Right cardiac atrium (tissue), 5 donors: ENCODE measurements around the gene FAM177A1. TPM values are rescaled to one million over a fixed set of nuclear protein-coding genes. Genes with fewer than 3 reads are reported as not detected.
"Not testable (repeated sequence)": the region's sequence is repeated elsewhere in the genome, so short reads cannot be mapped to it uniquely, and the experiment has no call there.

Experiments
- ATAC-seq, 2 donors: fragments of 200-7000 bp; cut with Tn5 transposase; one replicate each; pipeline versions ENCODE4 v1.8.0 to v1.9.1; 2020; ENCODE audit warnings: moderate library complexity in 2 of 2, mild to moderate bottlenecking in 1 of 2
- DNase-seq, 3 donors: peaks; one replicate each; pipeline ENCODE4 v3.0.0-alpha.2; 2020
- H3K27ac ChIP-seq: one replicate; pipeline ENCODE4 v1.5.1; 2013; ENCODE audit warnings: mild to moderate bottlenecking, low read length, control low read depth, moderate library complexity
- H3K27me3 ChIP-seq: one replicate; pipeline ENCODE4 v1.6.1; 2013; ENCODE audit not compliant: control insufficient read depth, insufficient read depth
- H3K4me1 ChIP-seq: one replicate; pipeline ENCODE4 v1.6.1; 2013; ENCODE audit warnings: low read length; ENCODE audit not compliant: control insufficient read depth, insufficient read depth
- H3K4me3 ChIP-seq: one replicate; pipeline ENCODE4 v1.5.1; 2013; ENCODE audit warnings: low read length, control low read depth
- H3K9me3 ChIP-seq: one replicate; pipeline ENCODE4 v1.6.1; 2013; ENCODE audit warnings: low read length; ENCODE audit not compliant: control insufficient read depth
- WGBS: extraction: QIAGEN DNeasy Blood & Tissue Kit; methylation state at CpG from one replicate; pipeline ENCODE4 v1.1.7; 2013; 5-methylcytosine and 5-hydroxymethylcytosine counted together
- intact Hi-C, 4 donors: fragments of 100-400 bp; cut with DNase I; formaldehyde crosslinking; loops; one replicate each; pipeline versions ENCODE4 v1.11.0 to v1.14.0; 2022 to 2023
- polyA plus RNA-seq: library from polyadenylated mRNA; stranded (reverse); fragments of 200-250 nt; gene quantifications from one replicate; pipeline ENCODE4 v1.2.3, GENCODE V29; 2013
- total RNA-seq, 4 donors: library from RNA; stranded (reverse); fragmentation: NEBNext Ultra II Directional; extraction: Animal tissue kit (Norgen Biotek cat#: 25700); gene quantifications; one replicate each; pipeline ENCODE4 v1.2.1, GENCODE V29; 2021
- donor health status: healthy with polysubstance abuse.
- donor health status: DM: no; HTN: yes; CAD: no.
- donor health status: DM: no; HTN: no; CAD: no.
- donor health status: DM: no; HTN: yes; CAD: no; lungs with severe emphysema.
- donor health status: DM: yes; HTN: yes; CAD: no.

The FAM177A1 gene
- total and polyA plus RNA-seq, 5 donors = 54.1 to 86.2 (median 55.2) TPM

DNA sequence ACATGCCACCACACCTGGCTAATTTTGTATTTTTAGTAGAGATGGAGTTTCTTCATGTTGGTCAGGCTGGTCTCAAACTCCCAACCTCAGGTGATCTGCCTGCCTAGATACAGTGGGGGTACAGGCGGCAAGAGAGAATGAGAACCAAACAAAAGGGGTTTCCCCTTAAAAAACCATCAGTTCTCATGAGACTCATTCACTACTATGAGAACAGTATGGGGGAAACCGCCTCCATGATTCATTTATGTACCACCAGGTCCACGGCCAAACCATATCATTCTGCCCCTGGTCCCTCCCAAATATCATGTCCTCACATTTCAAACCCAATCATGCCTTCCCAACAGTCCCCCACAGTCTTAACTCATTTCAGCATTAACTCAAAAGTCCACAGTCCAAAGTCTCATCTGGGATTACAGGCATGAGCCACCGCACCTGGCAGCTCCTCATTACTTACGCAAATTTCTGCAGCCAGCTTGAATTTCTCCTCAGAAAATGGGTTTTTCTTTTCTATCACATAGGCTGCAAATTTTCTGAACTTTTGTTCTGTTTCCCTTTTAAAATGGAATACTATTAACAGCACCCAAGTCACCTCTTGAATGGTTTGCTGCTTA, 11.0 kb upstream of the FAM177A1 start:
- ATAC-seq, H3K4me3 ChIP-seq, DNase-seq, H3K27me3 ChIP-seq, intact Hi-C loops, H3K9me3 ChIP-seq, H3K27ac ChIP-seq, H3K4me1 ChIP-seq: not testable (repeated sequence)
- over 99% methylated on average over 5 of the region's 5 CpGs for WGBS

DNA sequence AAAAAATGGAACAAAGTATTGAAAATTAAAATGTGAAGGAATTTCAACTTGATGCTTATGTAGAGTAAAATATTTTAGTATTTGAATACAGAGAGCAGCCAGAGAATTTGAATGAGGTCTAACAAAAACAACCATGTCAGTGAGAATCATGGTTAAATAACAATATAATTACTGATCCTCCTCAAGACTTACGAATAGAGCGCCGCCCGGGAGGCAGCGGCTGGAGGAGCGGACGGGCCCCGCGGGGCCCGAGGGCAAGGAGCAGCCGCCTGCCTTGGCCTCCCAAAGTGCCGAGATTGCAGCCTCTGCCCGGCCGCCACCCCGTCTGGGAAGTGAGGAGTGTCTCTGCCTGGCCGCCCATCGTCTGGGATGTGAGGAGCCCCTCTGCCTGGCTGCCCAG, 7.8 kb upstream of the FAM177A1 start:
- H3K27me3 ChIP-seq, H3K27ac ChIP-seq, H3K4me1 ChIP-seq, intact Hi-C loops, H3K4me3 ChIP-seq, ATAC-seq, DNase-seq, H3K9me3 ChIP-seq: not testable (repeated sequence)
- 94% methylated on average over 11 of the region's 17 CpGs for WGBS

DNA sequence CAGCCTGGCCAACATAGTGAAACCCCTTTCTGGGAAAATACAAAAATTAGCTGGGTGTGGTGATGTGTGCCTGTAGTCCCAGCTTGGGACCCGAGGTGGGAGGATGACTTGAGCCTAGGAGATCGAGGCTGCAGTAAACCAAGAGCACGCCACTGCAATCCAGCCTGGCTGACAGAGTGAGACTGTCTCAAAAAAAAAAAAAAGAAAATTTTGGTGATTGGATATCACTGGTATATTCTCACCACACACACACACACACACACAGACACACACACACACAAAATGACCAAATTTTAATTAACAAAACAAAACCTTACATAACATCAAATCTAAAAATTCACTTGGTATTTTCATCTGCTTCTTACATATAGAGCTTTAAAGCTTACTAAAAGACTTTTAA, 3.4 kb upstream of the FAM177A1 start:
- H3K4me3 ChIP-seq = no peak overlapping the region
- no peaks in the 10 kb centered on the region for H3K9me3 ChIP-seq
- DNase-seq (no peak), ATAC-seq (no peak)
- WGBS = 87% methylated on average over 3 of the region's 3 CpGs
- intact Hi-C loops = no loop called here
- H3K27me3 ChIP-seq = no peaks in the 10 kb centered on the region
- H3K4me1 ChIP-seq = no peaks in the 10 kb centered on the region
- H3K27ac ChIP-seq = no peak overlapping the region

DNA sequence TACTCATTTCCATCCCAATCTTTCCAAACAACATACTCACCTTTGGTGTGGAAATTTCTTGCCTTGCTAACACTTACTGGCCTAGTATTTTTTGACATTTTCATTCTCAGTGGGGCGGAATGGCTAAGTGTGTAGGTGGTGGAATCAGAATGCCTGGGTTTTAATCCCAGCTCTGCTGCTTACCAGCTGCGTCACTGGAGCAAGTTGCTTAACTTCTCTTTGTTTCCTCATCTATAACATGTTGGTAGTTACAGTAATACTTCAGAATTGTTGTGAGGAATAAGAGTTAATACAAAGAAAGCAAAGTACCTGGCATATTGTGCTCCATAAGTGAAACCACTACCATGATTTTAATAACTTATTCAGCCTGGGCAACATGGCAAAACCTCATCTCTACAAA, 3.0 kb upstream of the FAM177A1 start:
- no peaks in the 10 kb centered on the region for H3K4me1 ChIP-seq
- no peak overlapping the region for H3K4me3 ChIP-seq
- no peak for ATAC-seq
- no peak for DNase-seq
- no peaks in the 10 kb centered on the region for H3K27me3 ChIP-seq
- intact Hi-C loops = no loop called here
- 94% methylated on average over 2 of the region's 2 CpGs for WGBS
- no peak overlapping the region for H3K27ac ChIP-seq
- H3K9me3 ChIP-seq = no peaks in the 10 kb centered on the region

DNA sequence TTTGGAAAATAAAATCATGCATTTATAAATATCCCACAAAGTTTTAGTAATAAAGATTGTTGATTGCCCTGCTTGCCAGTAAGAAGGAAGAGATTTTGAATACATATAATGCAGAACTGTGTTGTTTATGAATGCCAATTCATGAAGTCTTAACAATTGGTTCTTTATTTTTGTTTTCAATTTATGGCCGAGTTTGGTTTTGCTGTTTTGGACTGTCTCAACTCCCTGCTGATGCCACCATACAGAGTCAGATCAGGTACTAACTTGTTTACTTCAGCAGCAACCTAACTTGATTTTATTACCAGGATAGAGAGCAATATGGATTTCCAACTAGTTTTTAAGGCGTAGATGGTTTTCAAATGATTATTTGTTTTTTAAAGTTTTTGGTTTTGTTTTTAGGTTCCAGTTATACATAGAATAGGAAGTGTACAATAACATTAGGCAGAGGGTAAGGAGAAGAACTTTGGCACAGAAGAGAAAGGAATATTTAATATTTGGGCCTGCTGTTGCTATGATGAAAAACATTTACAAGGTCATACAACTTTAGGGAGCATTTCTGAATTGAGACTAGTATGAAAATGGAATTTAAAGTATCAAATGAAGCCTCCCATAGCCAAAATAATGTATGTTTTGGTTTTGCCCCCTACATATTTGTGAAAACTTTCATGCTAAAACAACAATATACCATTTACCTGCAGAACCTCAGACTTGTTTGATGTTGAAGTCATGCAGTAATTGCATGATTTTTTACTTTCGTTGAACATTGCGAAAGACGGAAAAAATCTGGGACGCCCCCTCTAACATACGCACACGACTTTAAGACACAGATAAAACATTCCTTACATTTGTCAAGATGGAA, 904 bp upstream of the FAM177A1 start:
- H3K27ac ChIP-seq = peak overlapping the region; percentile 91
- 17% methylated on average over 8 of the region's 8 CpGs for WGBS
- no peak for ATAC-seq
- intact Hi-C loops = no loop called here
- peak overlapping the region; percentile 71 for H3K4me3 ChIP-seq
- no peaks in the 10 kb centered on the region for H3K9me3 ChIP-seq
- H3K4me1 ChIP-seq = no peaks in the 10 kb centered on the region
- H3K27me3 ChIP-seq = no peaks in the 10 kb centered on the region
- no peak for DNase-seq

DNA sequence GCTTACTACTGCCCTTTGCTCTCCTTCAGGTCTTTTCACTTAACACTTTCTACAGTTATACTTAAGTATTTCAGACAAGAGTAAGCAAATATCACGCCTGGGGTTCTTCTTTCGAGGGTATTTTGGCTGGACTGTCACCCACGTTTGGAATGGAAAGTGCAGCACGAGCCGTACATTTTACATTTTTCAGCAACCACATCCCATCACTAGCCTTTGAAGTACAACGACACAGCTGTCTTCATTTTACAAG, 349 bp upstream of the FAM177A1 start:
- no peaks in the 10 kb centered on the region for H3K4me1 ChIP-seq
- WGBS = under 1% methylated on average over 6 of the region's 6 CpGs
- intact Hi-C loops = no loop called here

DNA sequence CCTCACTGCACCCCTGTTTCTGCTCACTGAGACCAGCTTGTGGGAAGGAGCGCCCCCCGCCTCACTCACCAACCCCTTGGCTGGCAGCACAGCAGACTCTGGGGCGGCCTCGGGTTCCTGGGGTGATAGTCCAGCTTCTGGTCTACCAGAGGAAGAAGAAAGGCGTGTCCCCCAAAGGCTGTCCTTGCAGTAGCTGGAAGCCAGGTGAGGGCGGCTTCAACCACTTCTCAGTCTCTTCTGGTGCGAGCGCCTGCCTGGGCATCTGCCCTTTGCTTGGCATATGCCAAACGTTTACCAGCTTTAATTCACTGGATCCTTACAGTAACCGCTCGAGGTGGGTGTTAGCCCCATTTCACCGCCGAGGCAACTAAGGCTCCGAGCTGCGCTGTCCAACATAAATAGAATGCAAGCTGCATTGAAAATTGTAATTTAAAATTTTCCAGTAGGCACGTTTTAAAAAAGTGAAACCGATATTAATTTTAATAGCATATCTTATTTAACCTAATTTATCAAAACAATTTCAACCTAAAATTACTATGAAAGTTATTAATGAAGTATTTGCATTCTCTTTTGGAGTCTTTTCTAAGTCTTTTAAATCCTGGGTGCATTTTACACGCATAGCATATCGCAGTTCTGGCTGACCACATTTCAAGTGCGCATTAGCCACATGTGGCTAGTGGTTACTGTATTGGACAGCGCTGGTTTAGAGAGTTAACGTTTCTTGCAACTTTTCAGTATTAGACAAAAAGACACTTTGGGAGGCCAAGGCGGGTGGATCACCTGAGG, 872 bp downstream of the FAM177A1 start:
- H3K4me1 ChIP-seq = no peaks in the 10 kb centered on the region
- peak overlapping the region; percentile 93 for H3K27ac ChIP-seq

More for the DNA sequence above, 349 bp upstream of the FAM177A1 start:
- ATAC-seq (no peak), DNase-seq (no peak)
- no peaks in the 10 kb centered on the region for H3K27me3 ChIP-seq
- H3K4me3 ChIP-seq = peak overlapping the region; percentile 71
- no peaks in the 10 kb centered on the region for H3K9me3 ChIP-seq
- H3K27ac ChIP-seq = peak overlapping the region; percentile 91

DNA sequence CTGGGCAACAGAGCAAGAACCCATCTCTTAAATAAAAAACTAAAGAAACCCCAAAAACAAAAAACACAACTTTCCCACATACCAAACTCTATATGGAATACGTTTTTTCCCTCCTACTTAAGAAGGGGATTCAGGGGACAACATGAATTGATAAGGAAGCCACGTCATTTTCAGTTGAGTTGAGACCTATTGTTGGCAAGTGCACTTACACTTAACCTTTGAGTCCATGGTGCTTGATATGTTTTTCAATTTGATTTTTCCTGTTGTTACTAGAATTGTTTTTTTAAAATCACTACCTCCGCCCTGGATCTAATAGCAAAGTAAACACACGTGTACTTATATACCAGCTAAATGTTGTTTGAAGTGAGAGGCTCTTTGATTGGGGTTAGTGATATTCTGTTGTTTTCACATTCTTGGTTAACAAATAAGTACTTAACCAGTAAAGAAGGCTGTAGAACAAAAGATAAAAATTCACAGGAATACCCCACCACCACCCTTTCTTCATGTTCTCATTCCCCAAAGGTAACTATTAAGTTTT, 2.0 kb downstream of the FAM177A1 start:
- H3K4me3 ChIP-seq = no peak overlapping the region
- no peak overlapping the region for H3K27ac ChIP-seq
- H3K9me3 ChIP-seq = no peaks in the 10 kb centered on the region
- intact Hi-C loops = no loop called here
- ATAC-seq (no peak), DNase-seq (no peak)
- no peaks in the 10 kb centered on the region for H3K4me1 ChIP-seq
- H3K27me3 ChIP-seq = no peaks in the 10 kb centered on the region
- WGBS = 67% methylated on average over 4 of the region's 4 CpGs

More for the DNA sequence above, 872 bp downstream of the FAM177A1 start:
- peak; percentile 29 to 46 for ATAC-seq
- DNase-seq = no peak
- no peaks in the 10 kb centered on the region for H3K27me3 ChIP-seq
- H3K9me3 ChIP-seq = no peaks in the 10 kb centered on the region
- WGBS = 27% methylated on average over 23 of the region's 23 CpGs
- H3K4me3 ChIP-seq = peak overlapping the region; percentile 71
- intact Hi-C loops = no loop called here

DNA sequence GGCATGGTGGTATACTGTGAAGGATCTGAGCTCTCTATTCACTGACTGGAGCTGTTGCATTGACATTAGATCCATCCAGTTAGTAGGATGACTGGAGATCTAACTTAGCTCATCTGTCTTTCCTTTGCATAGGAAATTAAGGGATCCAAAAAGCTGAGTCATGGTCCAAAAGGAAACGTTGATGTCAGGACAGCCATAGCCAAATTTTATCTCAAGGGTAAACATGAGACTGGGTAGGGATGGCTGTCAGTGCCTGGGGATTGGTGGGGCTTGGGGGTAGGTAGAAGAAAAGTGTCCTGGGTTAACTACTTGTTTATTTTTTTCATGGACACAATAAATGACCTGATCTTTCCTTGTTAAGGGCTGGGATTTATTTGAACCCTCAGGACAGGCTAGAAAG, 4.6 kb downstream of the FAM177A1 start:
- H3K9me3 ChIP-seq = no peaks in the 10 kb centered on the region
- peak overlapping the region; percentile 26 for H3K27ac ChIP-seq
- DNase-seq (no peak), ATAC-seq (peak in 1 of 2 donors; percentile 50)
- H3K27me3 ChIP-seq = no peaks in the 10 kb centered on the region
- H3K4me1 ChIP-seq = no peaks in the 10 kb centered on the region
- intact Hi-C loops = no loop called here
- no peak overlapping the region for H3K4me3 ChIP-seq
- 2% methylated on average over 1 of the region's 1 CpG for WGBS

DNA sequence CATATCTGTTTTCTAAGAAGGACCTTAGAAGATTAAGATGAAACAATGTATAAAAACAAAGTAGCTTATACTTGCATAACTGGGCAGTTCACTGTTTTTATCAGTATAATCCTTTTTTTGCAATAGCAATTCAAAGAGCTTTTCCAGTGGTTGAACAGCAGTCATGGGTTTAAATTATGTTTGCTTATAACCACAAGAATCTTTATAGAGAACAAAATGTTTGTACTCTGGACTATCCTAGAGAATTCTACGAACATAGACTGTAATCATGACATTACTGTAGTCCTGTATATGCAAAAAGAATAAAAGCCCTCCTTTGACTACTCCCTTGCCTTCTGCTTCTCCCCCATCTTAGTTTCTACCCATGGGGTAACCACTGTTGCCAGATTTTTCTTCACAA, 5.7 kb downstream of the FAM177A1 start:
- Histone ChIP-seq H3K4me3 (no peak overlapping the region), H3K9me3 (no peaks in the 10 kb centered on the region), H3K4me1 (no peaks in the 10 kb centered on the region), H3K27ac (no peak overlapping the region), H3K27me3 (no peaks in the 10 kb centered on the region)
- intact Hi-C loops = no loop called here
- ATAC-seq (no peak), DNase-seq (no peak)
- 99% methylated on average over 1 of the region's 1 CpG for WGBS

DNA sequence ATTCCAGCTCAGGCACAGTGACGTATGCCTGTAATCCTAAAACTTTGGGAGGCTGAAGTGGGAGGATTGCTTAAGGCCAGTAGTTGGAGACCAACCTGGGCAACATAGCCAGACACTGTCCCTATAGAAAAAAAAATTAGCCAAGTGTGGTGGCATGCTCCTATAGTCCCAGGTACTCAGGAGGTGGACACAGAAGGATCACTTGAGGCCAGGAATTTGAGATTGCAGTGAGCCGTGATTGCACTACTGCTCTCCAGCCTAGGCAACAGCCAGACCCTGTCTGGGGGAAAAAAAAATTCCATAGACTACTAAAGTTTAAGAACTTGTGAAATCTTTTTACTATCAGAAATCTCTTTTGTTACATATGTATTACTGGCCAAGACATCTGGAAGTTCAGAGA, 6.6 kb downstream of the FAM177A1 start:
- WGBS = 71% methylated on average over 2 of the region's 2 CpGs
- Histone ChIP-seq H3K9me3 (no peaks in the 10 kb centered on the region), H3K4me3 (no peak overlapping the region), H3K27me3 (no peaks in the 10 kb centered on the region), H3K27ac (no peak overlapping the region), H3K4me1 (no peaks in the 10 kb centered on the region)
- no peak for ATAC-seq
- no peak for DNase-seq
- intact Hi-C loops = no loop called here
